Liver (tissue), 9 donors: ENCODE measurements around the gene TSPAN7. TPM values are rescaled to one million over a fixed set of nuclear protein-coding genes. Genes with fewer than 3 reads are reported as not detected.

Experiments
- DNase-seq: peaks from one replicate; pipeline ENCODE4 v3.0.0-alpha.2; 2017; ENCODE audit warnings: low spot score
- H3K27ac ChIP-seq, 2 donors: one replicate each; pipeline ENCODE4 v1.7.0; 2013; ENCODE audit warnings: inconsistent platforms in 2 of 2, low read length in 2 of 2, control low read depth in 1 of 2, low read depth in 1 of 2, mild to moderate bottlenecking in 1 of 2
- H3K27me3 ChIP-seq, 4 donors: one replicate each; pipeline versions ENCODE4 v1.6.1 to v1.7.0; 2013; ENCODE audit warnings: low read length in 3 of 4, inconsistent platforms in 1 of 4, mild to moderate bottlenecking in 1 of 4, moderate library complexity in 1 of 4; ENCODE audit not compliant: control insufficient read depth in 4 of 4, insufficient read depth in 4 of 4
- H3K36me3 ChIP-seq, 4 donors: one replicate each; pipeline versions ENCODE4 v1.6.1 to v1.7.0; 2013; ENCODE audit warnings: low read length in 3 of 4, mild to moderate bottlenecking in 3 of 4, low read depth in 1 of 4, moderate library complexity in 1 of 4; ENCODE audit not compliant: control insufficient read depth in 4 of 4, insufficient read depth in 3 of 4
- H3K4me1 ChIP-seq, 4 donors: one replicate each; pipeline versions ENCODE4 v1.6.1 to v1.7.0; 2013; ENCODE audit warnings: low read length in 3 of 4, mild to moderate bottlenecking in 3 of 4, moderate library complexity in 1 of 4; ENCODE audit not compliant: control insufficient read depth in 4 of 4, insufficient read depth in 4 of 4
- H3K4me3 ChIP-seq, 3 donors: one replicate each; pipeline versions ENCODE4 v1.6.1 to v1.7.0; 2013; ENCODE audit warnings: low read length in 3 of 3, control low read depth in 1 of 3, low read depth in 1 of 3, mild to moderate bottlenecking in 1 of 3
- H3K9ac ChIP-seq, 2 donors: one replicate each; pipeline ENCODE4 v1.7.0; 2013; ENCODE audit warnings: low read length in 2 of 2, mild to moderate bottlenecking in 2 of 2, moderate library complexity in 2 of 2, control low read depth in 1 of 2, low read depth in 1 of 2
- H3K9me3 ChIP-seq, 4 donors: one replicate each; pipeline versions ENCODE4 v1.6.1 to v1.7.0; 2013; ENCODE audit warnings: low read length in 3 of 4; ENCODE audit not compliant: control insufficient read depth in 4 of 4
- ATF3 ChIP-seq: IDR thresholded peaks from 2 replicates; pipeline ENCODE4 v1.6.1; 2016; ENCODE audit warnings: antibody characterized with exemption
- CTCF ChIP-seq: fragments of 150-350 bp; IDR thresholded peaks from 2 replicates; pipeline ENCODE4 v1.5.1; 2017; ENCODE audit warnings: improper control_type of control experiment, low read depth, low read length; ENCODE audit not compliant: missing input control
- EGR1 ChIP-seq, 2 donors: IDR thresholded peaks; 2 replicates each; pipeline ENCODE4 v1.6.1; 2016 to 2018; ENCODE audit warnings: antibody characterized with exemption in 2 of 2, low read depth in 2 of 2
- FOXA1 ChIP-seq: IDR thresholded peaks from 2 replicates; pipeline ENCODE4 v1.6.1; 2016; ENCODE audit warnings: antibody characterized with exemption
- FOXA2 ChIP-seq: IDR thresholded peaks from 2 replicates; pipeline ENCODE4 v1.6.1; 2016; ENCODE audit warnings: antibody characterized with exemption
- GABPA ChIP-seq, 2 donors: IDR thresholded peaks in 1 of 2; conservative IDR thresholded peaks in 1 of 2; 2 replicates each; pipeline ENCODE4 v1.6.1; 2016; ENCODE audit warnings: antibody characterized with exemption in 2 of 2, mild to moderate bottlenecking in 1 of 2, moderate library complexity in 1 of 2
- HNF4A ChIP-seq, 2 donors: conservative IDR thresholded peaks; 2 replicates each; pipeline ENCODE4 v1.6.1; 2016; ENCODE audit warnings: antibody characterized with exemption in 2 of 2, mild to moderate bottlenecking in 2 of 2
- HNF4G ChIP-seq: IDR thresholded peaks from 2 replicates; pipeline ENCODE4 v1.6.1; 2016; ENCODE audit warnings: antibody characterized with exemption
- JUND ChIP-seq, 2 donors: IDR thresholded peaks; 2 replicates each; pipeline ENCODE4 v1.6.1; 2016; ENCODE audit warnings: antibody characterized with exemption in 2 of 2
- MAX ChIP-seq: IDR thresholded peaks from 2 replicates; pipeline ENCODE4 v1.6.1; 2016; ENCODE audit warnings: antibody characterized with exemption
- NR2F2 ChIP-seq: IDR thresholded peaks from 2 replicates; pipeline ENCODE4 v1.6.1; 2016; ENCODE audit warnings: antibody characterized with exemption
- RAD21 ChIP-seq, 2 donors: IDR thresholded peaks; 2 replicates each; pipeline ENCODE4 v1.6.1; 2016; ENCODE audit warnings: antibody characterized with exemption in 2 of 2, mild to moderate bottlenecking in 2 of 2
- REST ChIP-seq: IDR thresholded peaks from 2 replicates; pipeline ENCODE4 v1.6.1; 2016; ENCODE audit warnings: antibody characterized with exemption, mild to moderate bottlenecking
- RXRA ChIP-seq, 2 donors: IDR thresholded peaks; 2 replicates each; pipeline ENCODE4 v1.6.1; 2017 to 2018; ENCODE audit warnings: antibody characterized with exemption in 2 of 2, mild to moderate bottlenecking in 1 of 2
- SP1 ChIP-seq: IDR thresholded peaks from 2 replicates; pipeline ENCODE4 v1.6.1; 2018; ENCODE audit warnings: antibody characterized with exemption, mild to moderate bottlenecking
- TAF1 ChIP-seq: conservative IDR thresholded peaks from 2 replicates; pipeline ENCODE4 v1.6.1; 2016; ENCODE audit warnings: antibody characterized with exemption, mild to moderate bottlenecking
- YY1 ChIP-seq: IDR thresholded peaks from 2 replicates; pipeline ENCODE4 v1.6.1; 2016; ENCODE audit warnings: antibody characterized with exemption, mild to moderate bottlenecking
- ZBTB33 ChIP-seq: IDR thresholded peaks from 2 replicates; pipeline ENCODE4 v1.6.1; 2016; ENCODE audit warnings: antibody characterized with exemption
- WGBS: extraction: QIAGEN DNeasy Blood & Tissue Kit; methylation state at CpG from one replicate; pipeline ENCODE4 v1.1.7; 2013; 5-methylcytosine and 5-hydroxymethylcytosine counted together
- polyA plus RNA-seq, 2 donors: library from polyadenylated mRNA; stranded (reverse) in 1 of 2; unstranded in 1 of 2; fragments of 200-250 nt in 1 of 2; fragments of >200 nt in 1 of 2; fragmentation: Nextera tagmentation in 1 of 2; extraction: Ambion mirVana in 1 of 2; gene quantifications; one replicate each; pipeline versions ENCODE4 v1.2.1 to v1.2.3, GENCODE V29; 2013 to 2015
- total RNA-seq, 2 donors: library from RNA; depleted of rRNA; stranded (reverse); fragments of >200 nt; gene quantifications; one replicate each; pipeline ENCODE4 v1.2.3, GENCODE V29; 2014
- donor health status: healthy.
- donor health status: healthy.
- donor health status: healthy.
- donor health status: healthy.
- donor health status: healthy.

The TSPAN7 gene
- 10 to 100 TPM; 10.1 to 15.3 TPM for total RNA-seq
- polyA plus RNA-seq: 10 to 100 TPM; 20.0 to 26.2 TPM

GRCh38 chrX:38561126-38561868 lies at the start of gene TSPAN7:
TSPAN7 (plus strand) TSS chrX:38561542; CDS start chrX:38561547, 5 bp downstream.
- no peaks in the 10 kb centered on the region for H3K9me3 ChIP-seq
- peak within 1 kb of the TSS in 1 of 2 donors; percentile 13 for H3K9ac ChIP-seq
- WGBS: under 1% methylated on average over 71 of the region's 78 CpGs
- TF ChIP-seq GABPA (IDR thresholded peaks at IDR 0.05 in 1 of 2, conservative IDR thresholded peaks at IDR 0.05 in 1 of 2): no peak
- no peak for TF ChIP-seq REST
- no peak for TF ChIP-seq EGR1 (IDR thresholded peaks at IDR 0.05; ENCODE audit: low read depth in 2 of 2)
- TF ChIP-seq CTCF: no peak
- TF ChIP-seq RXRA (IDR thresholded peaks at IDR 0.05): peak; percentile 48 to 70
- TF ChIP-seq FOXA2: no peak
- no peak for TF ChIP-seq YY1
- TF ChIP-seq FOXA1: no peak
- no peak for TF ChIP-seq JUND (IDR thresholded peaks at IDR 0.05)
- TF ChIP-seq SP1: no peak
- TF ChIP-seq MAX: no peak
- no peak for TF ChIP-seq HNF4G
- peak; percentile 28 for TF ChIP-seq NR2F2
- no peak for TF ChIP-seq ZBTB33
- no peak for TF ChIP-seq RAD21 (IDR thresholded peaks at IDR 0.05)
- TF ChIP-seq HNF4A (conservative IDR thresholded peaks at IDR 0.05): peak in 1 of 2 donors; percentile 12
- no peak for TF ChIP-seq ATF3
- no peak for TF ChIP-seq TAF1
- H3K36me3 ChIP-seq: no peaks in the 10 kb centered on the region
- no peaks in the 10 kb centered on the region for H3K27me3 ChIP-seq
- H3K4me1 ChIP-seq: peaks cover 0 to 11% (median 4%) of the 10 kb centered on the region in 4 donors
- DNase-seq: peak; percentile 80
- peak within 1 kb of the TSS; percentile 61 to 64 (median 61) for H3K4me3 ChIP-seq
- H3K27ac ChIP-seq: peak within 1 kb of the TSS in 1 of 2 donors; percentile 42
